Gastroesophageal sphincter (tissue), 4 donors: ENCODE results near the gene FSCN2. TPM values are rescaled to one million over a fixed set of nuclear protein-coding genes. Genes with fewer than 3 reads are reported as not detected.
A peak's percentile ranks its signal among the peaks of the same experiment; 100 is the strongest.

Source experiments
- ATAC-seq: fragments of 150-250 bp; one replicate; pipeline ENCODE4 v1.9.1; 2016; ENCODE audit warnings: mild to moderate bottlenecking, moderate library complexity
- H3K27ac ChIP-seq, 4 donors: fragments of 200-600 bp; sonication (generic) in 3 of 4; 1 replicate in 3 of 4; 2 replicates in 1 of 4; pipeline ENCODE4 v1.5.1; 2016 to 2019
- H3K27me3 ChIP-seq: fragments of 200-600 bp; sonication (generic); one replicate; pipeline ENCODE4 v1.5.1; 2019
- H3K36me3 ChIP-seq, 2 donors: fragments of 200-600 bp; sonication (generic); one replicate each; pipeline ENCODE4 v1.5.1; 2019; ENCODE audit warnings: control low read depth in 1 of 2
- H3K4me1 ChIP-seq, 3 donors: fragments of 200-600 bp; sonication (generic); 1 replicate in 2 of 3; 2 replicates in 1 of 3; pipeline ENCODE4 v1.5.1; 2016 to 2019; ENCODE audit warnings: control low read depth in 2 of 3
- H3K4me3 ChIP-seq, 2 donors: fragments of 200-600 bp; sonication (generic); one replicate each; pipeline ENCODE4 v1.5.1; 2019; ENCODE audit warnings: mild to moderate bottlenecking in 1 of 2, moderate library complexity in 1 of 2
- H3K9me3 ChIP-seq, 3 donors: fragments of 200-600 bp; sonication (generic); one replicate each; pipeline ENCODE4 v1.5.1; 2017 to 2019; ENCODE audit warnings: control low read depth in 2 of 3
- EP300 ChIP-seq: sonication (generic); formaldehyde crosslinking; IDR thresholded peaks from one replicate; pipeline ENCODE4 v1.6.1; 2017; ENCODE audit warnings: antibody characterized with exemption, mild to moderate bottlenecking
- POLR2A ChIP-seq, 2 donors: fragments of 450-650 bp; IDR thresholded peaks; one replicate each; pipeline ENCODE4 v1.6.1; 2017; ENCODE audit warnings: antibody characterized with exemption in 2 of 2, mild to moderate bottlenecking in 2 of 2, moderate library complexity in 1 of 2
- POLR2AphosphoS5 ChIP-seq: sonication (generic); formaldehyde crosslinking; IDR thresholded peaks from one replicate; pipeline ENCODE4 v1.6.1; 2017; ENCODE audit warnings: antibody characterized with exemption
- WGBS, 2 donors: methylation state at CpG; one replicate each; pipeline ENCODE4 v1.1.5; 2018; ENCODE audit warnings: low coverage in 1 of 2; 5-methylcytosine and 5-hydroxymethylcytosine counted together
- total RNA-seq, 4 donors: library from RNA; depleted of rRNA; stranded (reverse); fragments of >200 nt; gene quantifications; one replicate each; pipeline ENCODE4 v1.1.0, GENCODE V29; 2016
- TF ChIP-seq, protein P1 (sequence below), 4 experiments: fragments of 200-600 bp in 2 of 4; fragments of 450-650 bp in 2 of 4; sonication (generic) in 1 of 4; IDR thresholded peaks; one replicate each; pipeline ENCODE4 v1.5.1; 2017 to 2019; ENCODE audit warnings: antibody characterized with exemption in 4 of 4, mild to moderate bottlenecking in 2 of 4, moderate library complexity in 2 of 4

The FSCN2 gene, protein sequence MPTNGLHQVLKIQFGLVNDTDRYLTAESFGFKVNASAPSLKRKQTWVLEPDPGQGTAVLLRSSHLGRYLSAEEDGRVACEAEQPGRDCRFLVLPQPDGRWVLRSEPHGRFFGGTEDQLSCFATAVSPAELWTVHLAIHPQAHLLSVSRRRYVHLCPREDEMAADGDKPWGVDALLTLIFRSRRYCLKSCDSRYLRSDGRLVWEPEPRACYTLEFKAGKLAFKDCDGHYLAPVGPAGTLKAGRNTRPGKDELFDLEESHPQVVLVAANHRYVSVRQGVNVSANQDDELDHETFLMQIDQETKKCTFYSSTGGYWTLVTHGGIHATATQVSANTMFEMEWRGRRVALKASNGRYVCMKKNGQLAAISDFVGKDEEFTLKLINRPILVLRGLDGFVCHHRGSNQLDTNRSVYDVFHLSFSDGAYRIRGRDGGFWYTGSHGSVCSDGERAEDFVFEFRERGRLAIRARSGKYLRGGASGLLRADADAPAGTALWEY
- total RNA-seq: 1 to 10 TPM in 2 of 4 donors, under 1 TPM in 2; 0.49 to 2.1 (median 1.0) TPM

DNA sequence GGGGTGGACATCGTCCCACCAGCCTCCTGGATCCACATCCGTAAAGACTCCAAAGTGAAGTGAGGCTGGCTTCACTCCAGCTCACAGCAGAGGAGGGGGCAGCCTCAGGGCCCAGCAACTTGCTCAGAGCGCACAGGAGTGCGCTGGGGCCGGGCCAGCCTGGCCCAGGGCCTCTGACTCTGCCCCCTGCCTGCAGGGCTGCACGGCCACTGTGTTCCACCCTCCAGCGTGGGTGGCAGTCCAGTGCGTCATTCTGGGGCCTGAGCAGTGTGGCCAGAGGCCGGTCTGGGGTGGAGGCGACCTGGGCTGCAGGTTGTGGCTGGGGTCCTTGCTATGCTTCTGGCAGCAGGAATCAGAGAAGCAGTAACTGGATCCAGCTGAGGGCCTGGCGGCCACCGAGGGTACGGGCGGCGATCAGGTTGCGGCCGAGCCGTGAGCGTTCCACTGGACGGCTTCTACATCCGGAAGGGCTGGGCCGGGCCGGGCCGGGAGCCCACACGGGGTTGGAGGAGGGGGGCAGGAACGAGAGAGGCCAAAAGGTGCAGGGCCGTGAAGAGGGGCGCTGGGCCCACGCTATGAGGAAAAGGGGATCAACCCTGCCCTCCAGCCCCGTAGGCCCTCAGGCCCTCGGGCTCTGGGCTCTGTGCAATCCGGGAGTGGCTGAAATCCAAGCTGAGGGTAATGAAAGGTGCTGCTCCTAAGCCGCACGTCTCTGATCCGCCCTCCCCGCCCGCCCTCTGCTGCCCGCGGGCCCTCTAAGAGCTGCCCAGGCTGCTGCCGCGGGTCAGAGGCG is at the start of gene FSCN2:
Gene FSCN2, plus strand, starts transcription at position 787 of the 793 bp plus-strand sequence. CDS start 155 bp downstream, outside the sequence.
- Histone ChIP-seq H3K4me1 (peaks cover 0 to 26% (median 0%) of the 10 kb centered on the region in 3 donors), H3K4me3 (no peak within 1 kb of the TSS), H3K36me3 (no peaks in the 10 kb centered on the region), H3K27me3 (peaks cover 69% of the 10 kb centered on the region), H3K9me3 (no peaks in the 10 kb centered on the region), H3K27ac (no peak within 1 kb of the TSS)
- peak; percentile 16 for ATAC-seq
- WGBS, 2 donors: no CpG with 5 or more reads among the region's 42 CpGs
- TF ChIP-seq, protein P1, sequence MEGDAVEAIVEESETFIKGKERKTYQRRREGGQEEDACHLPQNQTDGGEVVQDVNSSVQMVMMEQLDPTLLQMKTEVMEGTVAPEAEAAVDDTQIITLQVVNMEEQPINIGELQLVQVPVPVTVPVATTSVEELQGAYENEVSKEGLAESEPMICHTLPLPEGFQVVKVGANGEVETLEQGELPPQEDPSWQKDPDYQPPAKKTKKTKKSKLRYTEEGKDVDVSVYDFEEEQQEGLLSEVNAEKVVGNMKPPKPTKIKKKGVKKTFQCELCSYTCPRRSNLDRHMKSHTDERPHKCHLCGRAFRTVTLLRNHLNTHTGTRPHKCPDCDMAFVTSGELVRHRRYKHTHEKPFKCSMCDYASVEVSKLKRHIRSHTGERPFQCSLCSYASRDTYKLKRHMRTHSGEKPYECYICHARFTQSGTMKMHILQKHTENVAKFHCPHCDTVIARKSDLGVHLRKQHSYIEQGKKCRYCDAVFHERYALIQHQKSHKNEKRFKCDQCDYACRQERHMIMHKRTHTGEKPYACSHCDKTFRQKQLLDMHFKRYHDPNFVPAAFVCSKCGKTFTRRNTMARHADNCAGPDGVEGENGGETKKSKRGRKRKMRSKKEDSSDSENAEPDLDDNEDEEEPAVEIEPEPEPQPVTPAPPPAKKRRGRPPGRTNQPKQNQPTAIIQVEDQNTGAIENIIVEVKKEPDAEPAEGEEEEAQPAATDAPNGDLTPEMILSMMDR (IDR thresholded peaks at IDR 0.05): peak in 2 of 4 experiments; percentile 6 to 22
- TF ChIP-seq POLR2AphosphoS5 (no peak), EP300 (no peak)

GRCh38 chr17:81479175-81480071 is 48.8 kb upstream of the FSCN2 start:
- Histone ChIP-seq H3K9me3 (no peaks in the 10 kb centered on the region), H3K4me3 (no peak overlapping the region), H3K36me3 (no peaks in the 10 kb centered on the region), H3K4me1 (peaks cover 0 to 48% (median 24%) of the 10 kb centered on the region in 3 donors), H3K27me3 (no peaks in the 10 kb centered on the region), H3K27ac (no peak overlapping the region)
- 84 to 86% methylated on average over 7 of the region's 20 CpGs for WGBS, 2 donors
- ATAC-seq: no peak
- TF ChIP-seq EP300 (no peak), POLR2AphosphoS5 (no peak), POLR2A (IDR thresholded peaks at IDR 0.05) (no peak)
- TF ChIP-seq, protein P1 (IDR thresholded peaks at IDR 0.05): no peak

GRCh38 chr17:81480140-81481072 is 47.8 kb upstream of the FSCN2 start:
- no peak for TF ChIP-seq EP300
- TF ChIP-seq POLR2A (IDR thresholded peaks at IDR 0.05): no peak
- TF ChIP-seq, protein P1 (IDR thresholded peaks at IDR 0.05): peak in 1 of 4 experiments; percentile 27
- no peak for TF ChIP-seq POLR2AphosphoS5

More at GRCh38 chr17:81480140-81481072, 47.8 kb upstream of the FSCN2 start:
- Histone ChIP-seq H3K9me3 (no peaks in the 10 kb centered on the region), H3K4me1 (peaks cover 0 to 53% (median 29%) of the 10 kb centered on the region in 3 donors), H3K4me3 (peak overlapping the region in 1 of 2 donors; percentile 60), H3K27me3 (no peaks in the 10 kb centered on the region), H3K36me3 (no peaks in the 10 kb centered on the region), H3K27ac (peak overlapping the region in 2 of 4 donors; percentile 57 to 67)
- no peak for ATAC-seq
- WGBS, 2 donors: 63% methylated on average over 7 of the region's 21 CpGs; no CpG with 5 or more reads in 1 of the 2 donors
